DMS153 (cell line): ENCODE data around the gene NCOA4.
"Not testable (repeated sequence)": the region's sequence is repeated elsewhere in the genome, so short reads cannot be mapped to it uniquely, and the experiment has no call there.

ENCODE experiments used
- DNase-seq: peaks from one replicate; lab custom pipeline; 2025; lab: John Stamatoyannopoulos, UW

NCOA4 gene

DNA sequence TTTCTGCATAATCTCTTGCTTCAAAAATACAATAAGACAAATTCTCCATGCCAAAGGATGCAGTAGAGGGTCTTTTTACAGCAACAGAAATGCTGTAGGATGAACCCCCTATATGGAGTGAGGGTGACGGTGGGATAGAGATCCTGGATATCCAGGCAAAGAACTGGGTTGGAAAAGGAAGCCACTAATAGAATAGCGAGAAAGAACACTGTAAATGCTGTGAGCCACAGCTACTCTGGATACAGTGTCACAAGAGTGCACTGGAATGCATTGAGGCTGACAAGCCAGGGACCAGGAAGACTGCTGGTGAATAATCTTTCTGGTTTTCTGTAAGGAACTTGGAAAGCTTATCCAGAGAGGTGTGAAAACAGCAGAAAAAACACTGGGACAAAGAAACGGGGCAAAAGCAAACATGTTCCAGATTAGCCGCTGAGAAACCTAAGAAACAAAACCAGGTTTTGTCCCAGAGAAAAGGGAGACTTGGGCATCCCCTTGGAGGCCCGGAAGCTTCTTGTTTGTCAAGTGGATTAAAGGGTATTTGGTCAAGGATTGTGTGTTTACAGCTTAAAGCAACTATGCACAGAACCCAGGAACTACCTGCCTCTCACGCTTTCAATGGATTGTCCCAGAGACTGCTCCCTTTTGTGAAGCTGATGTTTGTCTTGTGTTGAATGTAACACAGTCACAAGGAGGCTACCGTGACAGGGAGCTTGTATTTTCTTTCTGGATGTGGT is 21.8 kb upstream of the NCOA4 start:
- no peak for DNase-seq

GRCh38 chr10:46050941-46051623 is 20.7 kb upstream of the NCOA4 start:
- DNase-seq: no peak

DNA sequence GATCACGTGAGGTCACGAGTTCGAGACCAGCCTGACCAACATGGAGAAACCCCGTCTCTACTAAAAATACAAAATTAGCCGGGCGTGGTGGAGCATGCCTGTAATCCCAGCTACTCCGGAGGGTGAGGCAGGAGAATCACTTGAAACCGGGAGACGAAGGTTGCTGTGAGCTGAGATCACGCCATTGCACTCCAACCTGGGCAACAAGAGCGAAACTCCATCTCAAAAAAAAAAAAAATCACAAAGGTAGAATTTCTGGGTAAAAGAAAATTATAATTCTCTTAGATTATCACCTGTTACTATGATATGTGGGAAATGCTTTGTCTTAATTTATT is 19.0 kb upstream of the NCOA4 start:
- not testable (repeated sequence) for DNase-seq

DNA sequence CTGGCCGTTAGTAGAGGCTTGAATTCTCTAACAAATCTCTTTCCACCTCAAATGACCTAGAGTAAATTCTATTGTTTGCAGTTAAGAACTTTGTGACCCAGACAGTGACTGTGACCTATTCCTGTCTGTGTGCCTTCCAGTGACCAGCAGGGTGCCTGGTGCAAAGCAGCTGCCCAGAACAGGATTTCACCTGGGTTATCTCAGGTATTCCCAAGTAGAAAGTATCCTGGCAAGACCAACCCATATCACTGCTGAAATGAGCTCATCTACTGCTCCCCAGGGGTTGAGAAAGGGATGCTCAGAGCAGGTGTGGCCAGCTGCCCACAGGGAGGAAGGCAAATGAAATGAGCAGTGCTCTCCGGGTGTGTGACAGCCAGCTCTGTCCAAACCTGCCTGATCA is 17.7 kb upstream of the NCOA4 start:
- no peak for DNase-seq

DNA sequence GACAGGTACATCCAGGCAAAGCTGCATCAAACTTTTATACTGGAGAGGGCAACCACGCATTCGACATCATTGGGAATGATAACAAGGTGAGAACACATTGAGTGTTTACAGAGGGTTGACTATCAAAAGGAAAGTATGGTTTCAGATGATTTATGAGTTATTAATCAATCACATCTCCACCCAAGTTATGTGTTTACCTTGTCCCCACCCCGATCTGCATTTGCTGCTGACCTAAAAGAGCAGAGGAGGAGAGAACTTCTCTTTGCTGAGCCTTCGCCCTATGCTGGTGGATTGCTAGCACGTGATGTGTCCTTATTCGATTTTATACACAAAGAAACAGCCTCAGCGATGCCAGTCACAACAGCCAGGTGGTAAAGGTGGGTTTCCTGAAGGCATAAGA is 15.8 kb upstream of the NCOA4 start, which contains the start of gene MSMB:
Gene MSMB (minus strand): TSS at position 9 of the 400 bp plus-strand sequence. CDS start 32 bp downstream, outside the sequence.
- DNase-seq: no peak

GRCh38 chr10:46042527-46042926 is 12.1 kb upstream of the NCOA4 start:
- no peak for DNase-seq

- DNase-seq: no peak
Observed at GRCh38 chr10:46040004-46040403, 9.6 kb upstream of the NCOA4 start.

DNA sequence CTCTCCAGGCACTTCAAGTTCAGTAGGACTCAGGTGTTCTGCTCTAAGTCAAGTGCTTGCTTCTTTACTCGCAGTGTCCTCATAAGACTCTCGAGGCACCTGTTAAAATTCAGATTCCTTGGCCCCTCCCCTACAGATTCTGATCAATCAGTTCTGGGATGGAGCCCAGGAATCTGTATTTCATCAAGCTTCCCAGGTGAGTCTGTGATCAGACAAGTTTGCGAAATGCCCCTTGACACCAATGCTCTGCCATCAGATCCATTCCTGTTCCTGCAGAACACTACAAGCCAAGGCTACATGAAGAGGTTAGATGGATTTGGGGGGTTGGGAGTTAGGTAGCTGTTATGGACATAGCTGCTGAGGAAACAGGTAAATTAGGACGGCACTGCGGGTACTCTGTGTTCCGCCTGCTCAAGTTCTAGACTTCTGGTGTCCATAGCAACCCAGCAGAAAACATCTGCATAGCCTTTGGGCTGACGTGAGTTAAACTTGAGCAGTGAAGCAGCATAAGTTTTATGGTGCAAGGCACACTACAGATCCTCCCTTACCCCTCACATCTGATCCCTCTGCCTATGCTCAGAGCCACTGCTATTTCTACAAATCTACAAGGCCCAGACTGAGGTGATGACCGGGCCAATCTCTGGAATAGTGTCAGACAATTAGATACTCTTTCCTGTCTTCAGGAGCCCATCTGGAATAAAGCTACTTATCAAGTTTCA is 6.8 kb upstream of the NCOA4 start:
- no peak for DNase-seq

DNA sequence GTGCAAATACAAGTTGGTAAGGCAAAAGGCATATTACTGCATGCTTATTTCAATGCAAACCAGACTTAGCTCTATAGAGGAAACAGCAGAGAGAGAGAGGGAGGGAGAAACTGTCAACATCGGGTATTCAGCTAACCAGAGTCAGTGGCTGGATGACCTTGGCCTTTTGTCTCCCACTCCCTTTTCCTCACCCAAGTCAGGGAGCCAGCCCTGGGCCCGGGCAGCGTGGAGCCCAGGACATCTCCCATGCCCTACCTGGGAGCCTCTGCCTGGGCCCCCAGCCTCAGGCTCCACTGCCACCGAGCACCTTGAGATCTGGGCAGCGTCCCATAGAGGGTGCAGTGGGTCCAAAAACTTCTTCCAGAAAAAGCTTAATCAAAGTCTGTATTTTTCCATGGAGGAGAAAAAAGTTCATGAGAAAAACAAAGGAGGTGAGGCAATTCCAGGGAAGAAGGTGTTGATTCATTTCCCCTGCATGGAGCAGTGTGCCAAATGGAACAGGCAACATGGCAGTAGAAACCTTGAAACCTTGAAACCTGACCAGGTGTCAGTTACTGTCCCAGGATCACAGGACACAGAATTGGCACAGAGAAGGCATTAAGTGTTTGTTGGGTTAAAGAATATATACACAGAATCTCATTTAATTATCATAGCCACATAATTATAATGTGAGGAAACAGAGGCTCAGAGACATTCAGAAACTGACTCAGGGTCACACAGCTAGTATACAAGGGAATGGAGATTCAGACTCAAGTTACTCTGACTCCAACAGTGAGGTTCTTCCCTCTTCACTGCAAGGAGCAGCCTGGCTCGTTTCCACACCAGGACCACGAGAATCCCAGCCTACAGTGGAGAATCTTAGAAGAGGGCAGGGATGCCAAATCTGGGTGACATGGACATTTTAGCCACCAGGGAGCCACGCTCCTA is 5.8 kb upstream of the NCOA4 start:
- DNase-seq: no peak

DNA sequence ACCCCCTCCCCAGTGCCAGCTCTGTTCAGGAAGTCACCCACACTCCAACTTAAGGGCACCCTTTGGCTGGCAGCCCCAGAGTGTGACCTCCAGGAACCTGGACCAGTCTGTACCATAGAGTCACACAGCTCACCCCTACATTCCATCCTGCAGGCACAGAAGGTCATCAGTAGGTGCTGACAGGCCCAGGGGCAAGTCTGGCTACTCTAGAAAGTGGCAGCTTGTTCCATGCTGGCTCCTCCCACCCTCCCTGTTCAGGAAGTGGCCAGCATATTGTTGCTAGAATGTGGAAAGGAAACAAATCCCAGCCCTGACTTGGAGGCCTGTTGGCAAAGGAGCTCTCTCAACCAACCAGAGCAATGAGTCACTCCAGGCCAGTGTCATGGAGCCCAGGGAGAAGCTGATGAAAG is 3.2 kb upstream of the NCOA4 start:
- DNase-seq: peak; percentile 34

- no peak for DNase-seq
Observed at GRCh38 chr10:46031648-46032532, 1.5 kb upstream of the NCOA4 start.

GRCh38 chr10:46029461-46030030 is 877 bp downstream of the NCOA4 start:
- DNase-seq: no peak

DNA sequence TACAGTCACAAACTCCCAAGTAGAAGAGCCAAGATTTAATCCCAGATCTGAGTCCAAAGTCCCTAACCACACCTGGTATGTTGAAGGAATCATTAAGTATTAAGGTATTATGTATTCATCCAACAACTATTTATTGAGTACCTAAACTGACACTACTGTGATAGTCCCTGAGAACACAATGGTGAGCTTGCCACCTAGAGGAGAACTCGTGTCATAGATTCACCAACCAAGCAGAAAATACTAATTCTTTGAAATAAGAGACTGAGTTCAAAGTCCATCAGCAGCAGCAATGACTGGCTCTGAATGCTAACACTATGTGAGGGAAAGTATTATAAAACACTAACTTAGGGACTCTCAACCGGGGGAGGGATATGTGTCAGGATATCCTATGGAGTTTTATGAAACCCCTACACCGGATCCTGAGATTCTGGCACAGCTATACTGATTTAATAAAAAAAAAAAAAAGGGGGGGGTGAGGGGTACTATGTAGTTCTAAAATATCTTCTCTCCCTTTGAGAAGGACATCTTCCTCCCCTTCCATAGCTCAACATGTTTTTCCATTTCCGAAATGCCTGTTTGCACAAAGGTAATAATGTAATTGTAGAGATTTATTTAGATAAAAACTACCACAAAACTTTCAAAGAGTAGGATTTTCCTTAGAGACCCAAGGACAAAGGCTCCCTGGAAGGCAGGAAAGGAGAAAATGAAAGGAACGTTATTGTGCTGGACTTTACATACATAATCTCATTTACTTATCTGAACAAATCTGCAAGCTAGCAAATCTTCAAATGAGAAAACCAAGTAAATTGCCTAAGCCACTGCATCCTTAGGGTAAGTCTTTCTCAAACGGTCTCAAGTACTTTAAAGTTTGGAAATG is 1.6 kb downstream of the NCOA4 start:
- DNase-seq: peak; percentile 13

GRCh38 chr10:46026106-46026505 is 4.3 kb downstream of the NCOA4 start:
- no peak for DNase-seq

- DNase-seq: no peak
Observed at GRCh38 chr10:46025406-46025805, 5.0 kb downstream of the NCOA4 start.

DNA sequence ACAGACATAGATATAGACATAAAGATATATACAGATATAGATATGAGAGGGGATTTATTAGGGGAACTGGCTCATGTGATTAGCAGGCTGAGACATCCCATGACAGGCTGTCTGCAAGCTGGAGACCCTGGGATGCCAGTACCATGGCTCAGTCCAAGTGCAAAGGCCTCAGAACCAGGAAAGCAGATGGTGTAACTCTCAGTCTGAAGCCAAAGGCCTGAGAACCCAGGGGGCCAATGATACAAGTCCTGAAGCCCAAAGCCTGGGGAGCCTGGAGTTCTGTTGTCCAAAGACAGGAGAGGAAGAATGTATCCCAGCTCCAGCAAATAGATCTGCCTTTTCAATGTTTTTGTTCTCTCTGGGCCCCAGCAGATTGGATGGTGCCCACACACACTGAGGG is 5.5 kb downstream of the NCOA4 start:
- no peak for DNase-seq

DNA sequence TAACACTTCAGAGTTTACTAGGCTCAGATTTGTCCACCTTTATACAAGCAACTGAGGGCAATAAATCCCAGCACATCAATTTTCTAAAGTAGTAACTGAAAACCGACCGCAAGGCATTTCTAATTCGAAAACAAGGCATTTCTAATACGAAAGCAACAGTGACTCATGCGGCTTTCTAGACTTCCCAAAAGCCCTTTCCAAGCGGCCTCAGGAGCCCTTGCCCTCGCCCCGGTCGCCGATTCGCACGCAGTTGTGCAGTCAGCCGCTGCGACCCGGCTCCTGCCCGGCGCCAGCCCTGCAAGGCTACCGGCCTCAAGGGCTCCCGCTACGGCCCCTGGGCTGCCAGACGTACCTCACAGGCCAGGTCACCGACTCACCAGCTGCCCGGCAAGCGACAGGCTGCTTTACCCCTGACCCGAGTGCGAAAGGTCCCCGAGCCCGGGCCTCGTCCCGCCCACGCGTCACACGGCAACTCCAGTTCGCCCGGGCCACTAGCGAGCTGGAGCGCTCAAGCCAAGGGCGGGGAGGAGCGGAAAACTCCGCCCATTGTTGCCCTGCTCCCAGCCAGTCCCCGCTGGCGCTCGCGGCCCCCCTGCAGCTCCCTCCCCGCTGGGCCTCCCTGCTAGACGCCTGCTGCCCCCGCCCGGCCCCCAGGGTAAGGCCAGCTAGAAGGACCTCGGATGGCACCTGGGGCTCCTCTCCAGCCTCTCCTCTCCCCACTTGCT is 7.3 kb downstream of the NCOA4 start:
- DNase-seq: peak; percentile 76

DNA sequence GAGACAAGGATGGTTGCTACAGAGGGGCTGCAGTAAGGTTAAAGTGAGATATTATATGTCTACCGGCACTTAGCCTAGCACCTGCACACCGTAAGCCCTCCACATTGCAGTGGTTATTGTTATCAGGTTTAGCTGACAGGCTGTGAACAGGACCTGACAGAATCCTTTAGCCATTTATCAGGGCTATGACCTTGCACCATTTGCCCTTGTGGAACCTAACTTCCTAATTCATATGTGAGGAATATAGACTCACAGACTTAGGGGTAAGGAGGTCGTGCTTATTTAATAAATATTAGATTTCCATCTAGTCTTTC is 10.1 kb downstream of the NCOA4 start:
- DNase-seq: no peak
